A673 (cell line): ENCODE results near the gene SPIRE2. TPM values are rescaled to one million over a fixed set of nuclear protein-coding genes. Genes with fewer than 3 reads are reported as not detected.

Experiments
- BruUV-seq: library from RNA; stranded (reverse); fragments of 400-500 nt; replicated peaks from 2 replicates; lab custom pipeline; 2021; lab: Mats Ljungman, UMichigan
- CTCF ChIA-PET: fragments of 300-600 bp; sonication (Branson Sonifier 250); formaldehyde crosslinking; loops from one replicate; lab custom pipeline; 2022; ENCODE audit warnings: antibody characterized with exemption; lab: Charles Lee
- POLR2A ChIA-PET: fragments of 300-600 bp; sonication (Branson Sonifier 250); formaldehyde crosslinking; loops from one replicate; lab custom pipeline; 2022; ENCODE audit warnings: antibody characterized with exemption; ENCODE audit not compliant: low non-redundant PET; lab: Charles Lee
- DNase-seq: peaks from one replicate; pipeline ENCODE4 v3.0.0-alpha.2; 2015; ENCODE audit warnings: low spot score
- H3K27ac ChIP-seq: fragments of 200-600 bp; sonication (generic); 2 replicates; pipeline ENCODE4 v1.5.1; 2016; ENCODE audit warnings: mixed run types, low read depth, mild to moderate bottlenecking, mixed read lengths, antibody characterized with exemption, low read length; ENCODE audit not compliant: poor library complexity, severe bottlenecking
- H3K27me3 ChIP-seq: fragments of 200-600 bp; sonication (generic); replicated peaks from 2 replicates; pipeline ENCODE4 v1.6.1; 2017; ENCODE audit warnings: mixed run types, low read depth, mild to moderate bottlenecking, mixed read lengths, antibody characterized with exemption, low read length; ENCODE audit not compliant: insufficient read depth, poor library complexity
- H3K36me3 ChIP-seq: fragments of 200-600 bp; sonication (generic); 2 replicates; pipeline ENCODE4 v1.6.1; 2016; ENCODE audit warnings: mixed run types, mild to moderate bottlenecking, mixed read lengths, antibody characterized with exemption, low read length; ENCODE audit not compliant: insufficient read depth, poor library complexity, severe bottlenecking
- H3K4me1 ChIP-seq: fragments of 200-600 bp; sonication (generic); 2 replicates; pipeline ENCODE4 v1.6.1; 2017; ENCODE audit warnings: mixed run types, mild to moderate bottlenecking, mixed read lengths, antibody characterized with exemption, low read length; ENCODE audit not compliant: insufficient read depth, poor library complexity, severe bottlenecking
- H3K4me3 ChIP-seq: fragments of 200-600 bp; sonication (generic); 2 replicates; pipeline ENCODE4 v1.5.1; 2016; ENCODE audit warnings: low read depth, mixed run types, mild to moderate bottlenecking, mixed read lengths, low read length; ENCODE audit not compliant: poor library complexity, severe bottlenecking
- H3K9me3 ChIP-seq: fragments of 200-600 bp; sonication (generic); 2 replicates; pipeline ENCODE4 v1.6.1; 2016; ENCODE audit warnings: mixed run types, low read depth, mild to moderate bottlenecking, mixed read lengths, antibody characterized with exemption, low read length; ENCODE audit not compliant: poor library complexity, severe bottlenecking
- CTCF ChIP-seq: fragments of 300-800, 200-600 bp; sonication (generic); conservative IDR thresholded peaks from 2 replicates; pipeline ENCODE4 v1.5.1; 2017; ENCODE audit warnings: low read depth, mild to moderate bottlenecking, antibody characterized with exemption, low read length, moderate library complexity, mixed read lengths
- EZH2 ChIP-seq: fragments of 200-600 bp; sonication (generic); IDR thresholded peaks from 2 replicates; pipeline ENCODE4 v1.6.1; 2017; ENCODE audit warnings: borderline replicate concordance, low read depth, mild to moderate bottlenecking, mixed read lengths, antibody characterized with exemption, low read length; ENCODE audit not compliant: poor library complexity, severe bottlenecking
- intact Hi-C: fragments of 100-400 bp; cut with micrococcal nuclease; formaldehyde crosslinking; loops from one replicate; pipeline ENCODE4 v1.10.0; 2022; ENCODE audit not compliant: unreplicated experiment
- total RNA-seq: library from RNA; stranded (reverse); gene quantifications from 2 replicates; pipeline ENCODE4 v1.2.3, GENCODE V29; 2021

Gene SPIRE2
- total RNA-seq, 1 experiment from 2014 or later, result 18.9 TPM

DNA sequence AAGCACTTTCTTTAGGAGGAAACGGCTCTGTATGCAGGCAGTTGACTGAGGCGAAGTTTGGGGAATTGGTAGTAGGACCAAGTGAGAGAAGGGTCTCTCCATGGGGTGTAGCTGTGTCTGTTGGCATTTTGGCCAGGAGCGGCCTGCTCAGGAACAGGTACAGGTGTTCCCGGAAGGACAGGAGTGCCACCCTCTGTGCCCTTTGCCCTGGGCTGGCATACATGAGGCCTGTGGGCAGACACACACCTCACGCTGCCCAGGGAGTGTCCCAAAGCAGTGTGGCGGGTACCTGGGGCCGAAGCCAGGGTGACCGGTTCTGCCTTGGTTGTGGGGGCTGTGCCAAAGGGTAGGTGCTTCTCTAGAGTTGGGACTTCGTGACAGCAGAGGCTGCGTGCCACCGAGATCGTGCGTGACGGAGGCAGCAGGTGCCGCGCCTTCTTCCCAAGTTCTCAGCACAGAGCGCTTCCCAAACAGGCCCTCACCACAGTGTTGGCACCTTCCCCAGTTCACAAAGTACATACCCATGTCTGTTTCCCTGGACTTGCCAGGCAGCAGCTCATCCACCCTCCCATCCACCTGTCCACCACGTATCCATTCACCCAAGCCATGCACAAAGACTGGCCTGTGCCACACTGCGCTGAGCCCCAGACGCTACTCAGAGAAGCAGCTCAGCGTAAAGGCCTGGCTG, 25.2 kb downstream of the SPIRE2 start:
- TF ChIP-seq EZH2 (no peak), CTCF (no peak)
- intact Hi-C loops, result no loop called here

DNA sequence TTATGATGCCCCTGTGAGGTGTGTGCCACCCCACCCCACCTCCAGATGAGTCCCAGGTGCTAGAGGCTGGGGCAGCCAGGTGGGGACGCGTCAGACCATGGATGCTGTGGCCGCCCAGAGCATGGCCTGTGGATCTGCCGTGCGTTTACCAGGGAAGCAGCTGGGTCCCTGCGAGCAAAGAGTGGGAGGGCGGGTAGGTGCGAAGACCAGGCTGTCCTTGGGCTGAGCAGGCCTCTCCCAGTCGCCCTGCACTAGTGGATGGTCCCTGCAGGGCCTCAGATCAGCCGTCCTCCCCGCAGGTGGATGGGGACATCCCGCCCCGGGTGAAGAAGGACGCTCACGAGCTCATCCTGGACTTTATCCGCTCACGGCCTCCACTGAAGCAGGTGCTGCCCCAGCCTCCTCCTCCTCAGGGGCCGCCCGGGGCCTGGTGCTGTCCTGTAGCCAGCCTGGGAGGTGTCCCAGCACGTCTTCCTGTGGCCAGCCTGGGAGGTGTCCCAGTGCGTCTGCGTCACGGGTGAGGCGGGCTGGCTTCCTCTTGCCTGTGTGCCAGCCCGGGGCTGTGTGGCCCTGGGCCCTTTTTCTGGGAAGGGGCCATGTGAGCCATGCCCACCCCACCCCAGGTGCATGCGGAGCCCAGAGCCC, 27.1 kb downstream of the SPIRE2 start:
- POLR2A ChIA-PET, result no interaction called here
- H3K9me3 ChIP-seq, result no peaks in the 10 kb centered on the region
- no TSS peak for BruUV-seq
- no peaks in the 10 kb centered on the region for H3K4me1 ChIP-seq
- H3K4me3 ChIP-seq, result no peak overlapping the region
- H3K27me3 ChIP-seq, result no peaks in the 10 kb centered on the region
- no peak overlapping the region for H3K27ac ChIP-seq
- no peak for TF ChIP-seq EZH2
- no peak for TF ChIP-seq CTCF
- CTCF ChIA-PET, result no interaction called here
- H3K36me3 ChIP-seq, result no peaks in the 10 kb centered on the region
- intact Hi-C loops, result no loop called here
- no peak for DNase-seq

More for the DNA sequence above, 25.2 kb downstream of the SPIRE2 start:
- BruUV-seq, result no TSS peak
- Histone ChIP-seq H3K4me1 (no peaks in the 10 kb centered on the region), H3K27me3 (no peaks in the 10 kb centered on the region), H3K4me3 (no peak overlapping the region), H3K9me3 (no peaks in the 10 kb centered on the region), H3K36me3 (no peaks in the 10 kb centered on the region), H3K27ac (no peak overlapping the region)
- ChIA-PET CTCF (no interaction called here), POLR2A (no interaction called here)
- DNase-seq, result no peak

DNA sequence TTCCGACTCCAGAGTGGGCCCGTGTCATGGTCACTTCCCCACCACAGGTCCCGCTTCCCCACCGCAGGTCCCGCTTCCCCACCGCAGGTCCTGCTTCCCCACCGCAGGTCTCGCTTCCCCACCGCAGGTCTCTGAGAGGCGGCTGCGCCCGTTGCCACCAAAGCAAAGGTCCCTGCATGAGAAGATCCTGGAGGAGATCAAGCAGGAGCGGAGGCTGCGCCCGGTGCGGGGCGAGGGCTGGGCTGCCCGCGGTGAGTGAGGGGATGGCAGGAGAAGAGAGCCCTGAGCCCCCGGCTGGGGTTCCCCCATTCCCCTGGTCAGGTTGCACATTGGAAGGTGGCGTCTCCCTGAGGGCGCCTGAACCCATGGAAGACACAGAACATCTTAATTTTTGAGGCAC, 27.7 kb downstream of the SPIRE2 start:
- no peaks in the 10 kb centered on the region for H3K36me3 ChIP-seq
- TF ChIP-seq EZH2 (no peak), CTCF (no peak)
- no peaks in the 10 kb centered on the region for H3K27me3 ChIP-seq
- H3K4me3 ChIP-seq, result no peak overlapping the region
- no peaks in the 10 kb centered on the region for H3K9me3 ChIP-seq
- intact Hi-C loops, result no loop called here
- POLR2A ChIA-PET, result no interaction called here
- H3K27ac ChIP-seq, result no peak overlapping the region
- BruUV-seq, result no TSS peak
- H3K4me1 ChIP-seq, result no peaks in the 10 kb centered on the region
- no peak for DNase-seq
- CTCF ChIA-PET, result no interaction called here
